Measurements from ENCODE around the gene KCNK18. TPM values are rescaled to one million over a fixed set of nuclear protein-coding genes. Genes with fewer than 3 reads are reported as not detected.

The KCNK18 gene
- total RNA-seq, 2 donors from 2014 or later: not detected

DNA sequence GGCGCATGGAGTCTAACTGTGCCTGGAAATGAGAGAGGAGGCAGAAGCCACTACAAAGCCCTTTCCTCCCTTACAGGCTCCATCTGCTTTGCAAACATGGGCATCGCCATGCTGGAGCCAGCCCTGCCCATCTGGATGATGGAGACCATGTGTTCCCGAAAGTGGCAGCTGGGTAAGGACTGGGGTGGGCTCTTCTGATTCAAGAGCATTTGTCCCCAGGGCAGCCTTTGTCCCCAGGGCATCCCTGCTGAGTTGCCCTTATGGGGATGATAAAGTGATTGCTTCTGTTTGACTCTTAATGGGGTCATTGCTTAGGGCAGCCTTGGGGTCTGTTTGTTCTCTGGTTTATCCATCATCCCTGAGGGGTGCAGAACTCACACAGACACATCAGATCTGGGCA lies 60.4 kb downstream of the KCNK18 start:
- Histone ChIP-seq H3K9me3 (ENCODE audit: control insufficient read depth, low read length) (no peaks in the 10 kb centered on the region), H3K27me3 (ENCODE audit: control insufficient read depth, insufficient read depth, low read length, poor library complexity, severe bottlenecking) (no peaks in the 10 kb centered on the region), H3K27ac (ENCODE audit: low read depth, low read length) (peak overlapping the region; percentile 38), H3K4me3 (ENCODE audit: low read length) (no peak overlapping the region), H3K9ac (ENCODE audit: extremely low read depth, low read length, poor library complexity, severe bottlenecking) (no peak overlapping the region), H3K4me1 (ENCODE audit: control insufficient read depth, insufficient read depth, low read length) (peaks cover 7% of the 10 kb centered on the region), H3K36me3 (ENCODE audit: control insufficient read depth, insufficient read depth, low read length) (no peaks in the 10 kb centered on the region)
- no peak for DNase-seq
- Mint-ChIP-seq H3K4me1 (peaks cover 17% of the 10 kb centered on the region), H3K4me3 (no peak overlapping the region), H3K27me3 (ENCODE audit: insufficient read depth) (peaks cover 4% of the 10 kb centered on the region), H3K36me3 (ENCODE audit: low read depth) (no peaks in the 10 kb centered on the region), H3K27ac (no peak overlapping the region), H3K9me3 (no peaks in the 10 kb centered on the region)
- WGBS, 2 experiments (ENCODE audit: insufficient coverage in 1 of 2, insufficient read length in 1 of 2): 87 to 95% methylated on average over 2 to 3 of the region's 3 CpGs
- TF ChIP-seq, protein P1, sequence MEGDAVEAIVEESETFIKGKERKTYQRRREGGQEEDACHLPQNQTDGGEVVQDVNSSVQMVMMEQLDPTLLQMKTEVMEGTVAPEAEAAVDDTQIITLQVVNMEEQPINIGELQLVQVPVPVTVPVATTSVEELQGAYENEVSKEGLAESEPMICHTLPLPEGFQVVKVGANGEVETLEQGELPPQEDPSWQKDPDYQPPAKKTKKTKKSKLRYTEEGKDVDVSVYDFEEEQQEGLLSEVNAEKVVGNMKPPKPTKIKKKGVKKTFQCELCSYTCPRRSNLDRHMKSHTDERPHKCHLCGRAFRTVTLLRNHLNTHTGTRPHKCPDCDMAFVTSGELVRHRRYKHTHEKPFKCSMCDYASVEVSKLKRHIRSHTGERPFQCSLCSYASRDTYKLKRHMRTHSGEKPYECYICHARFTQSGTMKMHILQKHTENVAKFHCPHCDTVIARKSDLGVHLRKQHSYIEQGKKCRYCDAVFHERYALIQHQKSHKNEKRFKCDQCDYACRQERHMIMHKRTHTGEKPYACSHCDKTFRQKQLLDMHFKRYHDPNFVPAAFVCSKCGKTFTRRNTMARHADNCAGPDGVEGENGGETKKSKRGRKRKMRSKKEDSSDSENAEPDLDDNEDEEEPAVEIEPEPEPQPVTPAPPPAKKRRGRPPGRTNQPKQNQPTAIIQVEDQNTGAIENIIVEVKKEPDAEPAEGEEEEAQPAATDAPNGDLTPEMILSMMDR (conservative IDR thresholded peaks at IDR 0.05): no peak

DNA sequence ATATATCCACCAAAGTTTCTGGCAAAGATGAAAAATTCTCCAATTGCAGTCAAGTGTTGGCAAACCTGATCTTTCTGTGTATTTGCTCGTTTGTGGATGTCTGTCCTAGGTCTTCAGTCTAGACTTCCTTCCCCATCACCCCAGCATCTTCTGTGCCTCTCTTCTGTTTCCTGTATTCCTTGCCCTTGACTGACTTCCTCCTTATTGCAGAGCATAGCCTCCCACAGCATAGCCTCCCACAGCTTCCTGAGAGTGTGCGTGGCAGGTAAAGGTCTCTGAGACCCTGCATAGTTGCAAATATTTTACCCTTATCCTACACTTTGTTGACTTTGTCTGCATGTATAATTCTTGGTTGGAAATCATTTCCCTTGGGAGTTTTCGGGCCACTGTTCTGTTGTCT lies 62.0 kb downstream of the KCNK18 start:
- Histone ChIP-seq H3K9me3 (ENCODE audit: control insufficient read depth, low read length) (no peaks in the 10 kb centered on the region), H3K4me1 (ENCODE audit: control insufficient read depth, insufficient read depth, low read length) (peaks cover 7% of the 10 kb centered on the region), H3K4me3 (ENCODE audit: low read length) (no peak overlapping the region), H3K36me3 (ENCODE audit: control insufficient read depth, insufficient read depth, low read length) (no peaks in the 10 kb centered on the region), H3K27me3 (ENCODE audit: control insufficient read depth, insufficient read depth, low read length, poor library complexity, severe bottlenecking) (no peaks in the 10 kb centered on the region), H3K9ac (ENCODE audit: extremely low read depth, low read length, poor library complexity, severe bottlenecking) (no peak overlapping the region), H3K27ac (ENCODE audit: low read depth, low read length) (no peak overlapping the region)
- Mint-ChIP-seq H3K4me3 (no peak overlapping the region), H3K36me3 (ENCODE audit: low read depth) (no peaks in the 10 kb centered on the region), H3K4me1 (peaks cover 17% of the 10 kb centered on the region), H3K27ac (no peak overlapping the region), H3K9me3 (no peaks in the 10 kb centered on the region), H3K27me3 (ENCODE audit: insufficient read depth) (no peaks in the 10 kb centered on the region)
- no peak for DNase-seq
- TF ChIP-seq, protein P1 (conservative IDR thresholded peaks at IDR 0.05): no peak
- 73 to 95% methylated on average over 2 to 3 of the region's 3 CpGs for WGBS, 2 experiments (ENCODE audit: insufficient coverage in 1 of 2, insufficient read length in 1 of 2)

Small RNA genes lying within 50 kb of the gene (microRNA-seq; reads per million reads assigned to microRNA genes)
- 0.44 reads per million for gene MIR3663 (ENCODE audit: borderline microRNAs expressed)

Other genes with a start within 250 kb of the KCNK18 start
- gene SHTN1, start 192.3 kb upstream of the KCNK18 start, total RNA-seq: 10 to 100 TPM; 39.4 to 59.5 TPM
- 1 to 10 TPM; 3.2 to 3.5 TPM for gene VAX1, start 59.2 kb upstream of the KCNK18 start, total RNA-seq
- gene SLC18A2, start 43.6 kb downstream of the KCNK18 start, total RNA-seq: under 1 TPM; 0.24 TPM
- 10 to 100 TPM; 53.3 to 60.1 TPM for gene PDZD8, start 178.0 kb downstream of the KCNK18 start, total RNA-seq